Colonic mucosa (tissue), 4 donors: ENCODE data around the gene ABI1. TPM values are rescaled to one million over a fixed set of nuclear protein-coding genes. Genes with fewer than 3 reads are reported as not detected.

Experiments used
- DNase-seq: peaks from one replicate; pipeline ENCODE4 v3.0.0-alpha.2; 2020
- H3K27ac ChIP-seq: fragments of 200-600 bp; one replicate; pipeline ENCODE4 v1.8.0; 2021
- H3K27me3 ChIP-seq: fragments of 200-600 bp; one replicate; pipeline ENCODE4 v1.8.0; 2021
- H3K36me3 ChIP-seq: fragments of 200-600 bp; one replicate; pipeline ENCODE4 v1.8.0; 2021
- H3K4me1 ChIP-seq: fragments of 200-600 bp; one replicate; pipeline ENCODE4 v1.8.0; 2021; ENCODE audit warnings: mild to moderate bottlenecking
- H3K4me3 ChIP-seq: fragments of 200-600 bp; one replicate; pipeline ENCODE4 v1.8.0; 2021
- H3K9ac ChIP-seq, 2 donors: one replicate each; pipeline ENCODE4 v1.7.0; 2013; ENCODE audit warnings: control low read depth in 2 of 2, low read depth in 2 of 2, low read length in 2 of 2
- H3K9me3 ChIP-seq: fragments of 200-600 bp; one replicate; pipeline ENCODE4 v1.8.0; 2021
- intact Hi-C: fragments of 100-400 bp; cut with DNase I; formaldehyde crosslinking; loops from one replicate; pipeline ENCODE4 v1.14.1; 2022
- total RNA-seq, 2 donors: library from RNA; stranded (reverse); fragmentation: NEBNext Ultra II Directional in 1 of 2; extraction: Animal tissue kit (Norgen Biotek cat#: 25700) in 1 of 2; gene quantifications; one replicate each; pipeline ENCODE4 v1.2.1, GENCODE V29; 2021
- TF ChIP-seq, protein P1 (sequence below): fragments of 200-600 bp; IDR thresholded peaks from one replicate; pipeline ENCODE4 v1.8.0; 2022; ENCODE audit warnings: antibody characterized with exemption, mild to moderate bottlenecking
- donor health status: healthy.
- donor health status: DM: no; HTN: no; CAD: no.
- donor health status: DM: no; HTN: no; CAD: no.

ABI1 gene
- total RNA-seq, 2 donors from 2014 or later: 45.6 to 65.3 TPM

DNA sequence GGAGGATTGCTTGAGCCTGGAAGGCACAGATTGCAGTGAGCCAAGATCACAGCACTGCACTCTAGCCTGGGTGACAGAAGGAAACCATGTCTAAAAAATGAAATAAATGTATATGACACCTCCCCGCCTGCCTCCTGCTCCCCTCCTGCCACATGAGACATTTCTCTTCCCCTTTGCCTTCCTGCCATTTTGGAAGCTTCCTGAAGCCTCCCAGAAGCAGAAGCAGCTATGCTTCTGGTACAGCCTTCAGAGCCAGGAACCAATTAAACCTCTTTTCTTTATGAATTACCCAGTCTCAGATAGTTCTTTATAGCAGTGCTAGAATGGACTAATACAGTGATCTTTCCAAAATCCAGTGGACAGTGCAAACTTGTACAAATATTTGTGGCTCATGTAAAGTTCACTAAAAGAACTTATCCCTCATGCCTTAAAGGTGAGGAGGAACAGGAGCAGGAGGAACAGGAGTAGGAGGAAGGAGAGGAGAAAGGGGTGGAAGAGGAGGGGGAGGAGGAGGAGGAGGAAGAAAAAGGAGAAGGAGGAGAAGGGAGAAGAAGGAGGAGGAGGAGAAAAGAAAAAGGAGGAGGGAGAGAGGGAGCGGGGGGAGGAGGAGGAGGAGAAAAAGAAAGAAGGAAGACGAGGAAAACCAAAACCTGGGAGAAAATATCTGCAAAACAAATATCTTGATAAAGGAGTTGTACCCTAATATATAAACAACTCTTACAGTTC is 2.8 kb upstream of the ABI1 start:
- H3K9ac ChIP-seq: no peak overlapping the region
- no peak overlapping the region for H3K4me3 ChIP-seq
- H3K36me3 ChIP-seq: no peaks in the 10 kb centered on the region
- peaks cover 6% of the 10 kb centered on the region for H3K4me1 ChIP-seq
- no peaks in the 10 kb centered on the region for H3K27me3 ChIP-seq
- TF ChIP-seq, protein P1, sequence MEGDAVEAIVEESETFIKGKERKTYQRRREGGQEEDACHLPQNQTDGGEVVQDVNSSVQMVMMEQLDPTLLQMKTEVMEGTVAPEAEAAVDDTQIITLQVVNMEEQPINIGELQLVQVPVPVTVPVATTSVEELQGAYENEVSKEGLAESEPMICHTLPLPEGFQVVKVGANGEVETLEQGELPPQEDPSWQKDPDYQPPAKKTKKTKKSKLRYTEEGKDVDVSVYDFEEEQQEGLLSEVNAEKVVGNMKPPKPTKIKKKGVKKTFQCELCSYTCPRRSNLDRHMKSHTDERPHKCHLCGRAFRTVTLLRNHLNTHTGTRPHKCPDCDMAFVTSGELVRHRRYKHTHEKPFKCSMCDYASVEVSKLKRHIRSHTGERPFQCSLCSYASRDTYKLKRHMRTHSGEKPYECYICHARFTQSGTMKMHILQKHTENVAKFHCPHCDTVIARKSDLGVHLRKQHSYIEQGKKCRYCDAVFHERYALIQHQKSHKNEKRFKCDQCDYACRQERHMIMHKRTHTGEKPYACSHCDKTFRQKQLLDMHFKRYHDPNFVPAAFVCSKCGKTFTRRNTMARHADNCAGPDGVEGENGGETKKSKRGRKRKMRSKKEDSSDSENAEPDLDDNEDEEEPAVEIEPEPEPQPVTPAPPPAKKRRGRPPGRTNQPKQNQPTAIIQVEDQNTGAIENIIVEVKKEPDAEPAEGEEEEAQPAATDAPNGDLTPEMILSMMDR: no peak
- H3K9me3 ChIP-seq: no peaks in the 10 kb centered on the region
- no peak overlapping the region for H3K27ac ChIP-seq
- intact Hi-C loops: no loop called here
- DNase-seq: no peak

DNA sequence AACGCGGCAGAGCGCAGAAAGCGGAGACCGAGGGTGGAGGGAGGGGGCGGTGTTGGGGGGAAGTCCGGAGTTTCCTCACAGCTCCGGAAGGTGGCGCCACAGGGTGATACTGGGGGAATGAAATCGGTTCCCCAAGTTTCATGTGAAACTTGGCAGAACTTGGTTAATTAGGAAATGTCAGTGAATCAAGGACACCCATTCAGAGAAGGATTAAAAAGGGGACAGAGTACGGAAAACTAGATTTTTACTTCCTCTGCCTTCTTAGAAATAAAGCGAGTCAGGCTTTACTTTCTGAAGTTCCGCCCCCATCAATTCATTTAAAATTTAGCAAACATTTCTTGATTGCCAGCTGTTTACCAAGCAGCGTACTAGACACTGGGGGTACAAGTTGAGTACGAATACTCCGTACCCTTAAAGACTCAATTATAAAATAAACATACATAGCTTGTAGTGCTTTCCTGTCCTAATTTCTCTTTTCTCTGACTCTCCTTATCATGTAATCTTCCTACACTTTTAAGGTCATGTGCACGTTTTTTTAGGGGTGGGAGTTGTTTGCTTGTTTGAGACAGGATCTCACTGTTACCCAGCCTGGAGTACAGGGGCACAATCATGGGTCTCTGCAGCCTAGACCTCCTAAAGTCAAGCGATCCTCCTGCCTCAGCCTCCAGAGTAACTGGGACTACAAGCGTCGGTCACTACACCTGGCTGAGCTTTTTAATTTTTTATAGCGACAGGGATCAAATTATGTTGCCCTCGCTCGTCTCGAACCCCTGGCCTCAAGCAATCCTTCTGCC is 644 bp upstream of the ABI1 start:
- no peak for DNase-seq
- no peak overlapping the region for H3K27ac ChIP-seq
- H3K36me3 ChIP-seq: no peaks in the 10 kb centered on the region
- no peaks in the 10 kb centered on the region for H3K9me3 ChIP-seq
- H3K4me1 ChIP-seq: peaks cover 14% of the 10 kb centered on the region
- H3K9ac ChIP-seq: peak overlapping the region; percentile 34 to 56
- no peaks in the 10 kb centered on the region for H3K27me3 ChIP-seq
- peak overlapping the region; percentile 14 for H3K4me3 ChIP-seq
- intact Hi-C loops: no loop called here
- TF ChIP-seq, protein P1: peak; percentile 79

DNA sequence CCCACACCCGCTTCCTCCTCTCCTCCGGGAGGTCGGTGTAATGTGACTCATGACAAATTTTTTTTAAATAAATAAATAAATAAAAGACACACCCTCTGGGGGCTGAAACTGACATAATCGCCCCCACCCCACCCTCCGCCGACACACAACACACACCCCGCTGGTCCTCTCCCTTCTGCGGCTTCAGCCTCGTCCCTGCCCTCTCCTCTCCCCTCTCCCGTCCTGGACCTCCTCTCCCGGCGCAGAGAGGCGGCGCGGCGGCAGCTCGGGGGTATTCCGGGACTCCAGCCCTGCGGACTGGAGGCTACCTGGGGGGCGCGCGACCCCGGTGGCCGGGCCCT is 686 bp downstream of the ABI1 start:
- TF ChIP-seq, protein P1: no peak
- Histone ChIP-seq H3K9ac (peak overlapping the region; percentile 95 to 97), H3K4me1 (peaks cover 14% of the 10 kb centered on the region), H3K36me3 (no peaks in the 10 kb centered on the region), H3K27me3 (no peaks in the 10 kb centered on the region), H3K4me3 (peak overlapping the region; percentile 93), H3K27ac (peak overlapping the region; percentile 100), H3K9me3 (no peaks in the 10 kb centered on the region)
- intact Hi-C loops: no loop called here
- DNase-seq: peak; percentile 66

DNA sequence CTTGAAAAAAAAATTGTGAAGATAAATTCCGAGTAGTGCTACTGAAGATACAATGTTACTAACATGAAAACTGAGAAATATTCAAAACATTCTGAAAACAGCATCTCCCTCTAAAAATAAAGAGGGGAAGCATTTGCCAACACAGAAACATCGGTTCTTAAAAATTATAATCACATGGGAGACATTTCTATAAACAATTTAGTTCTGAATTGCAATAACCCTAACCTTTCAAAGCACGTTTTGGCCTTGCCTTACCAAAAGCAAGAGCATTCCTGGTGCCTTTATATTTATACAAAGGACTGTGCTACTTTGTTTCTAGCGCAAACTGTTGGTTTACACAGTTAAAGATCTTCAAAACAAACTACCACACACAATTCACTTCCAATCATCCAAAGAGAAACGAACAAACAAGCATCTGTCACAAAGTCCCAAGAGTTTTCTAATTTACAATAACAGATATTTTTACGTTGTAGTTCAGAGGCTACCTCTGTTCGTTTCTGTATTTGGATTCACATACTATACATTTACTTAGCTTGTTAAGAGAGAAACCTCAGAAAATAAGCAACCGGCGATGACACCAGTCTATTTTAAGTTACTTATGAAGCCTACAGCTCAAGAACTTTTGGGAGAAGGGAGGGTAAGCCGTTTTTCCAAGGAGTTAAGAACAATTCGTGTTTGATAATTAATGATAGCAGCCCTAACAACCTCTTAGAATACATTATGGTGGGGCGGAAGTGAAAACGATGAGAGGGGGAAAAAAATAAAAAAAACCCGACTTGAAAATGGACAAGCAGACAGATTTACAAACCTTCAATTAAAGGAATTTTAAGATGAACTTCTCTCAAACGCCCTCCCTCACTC is 1.3 kb downstream of the ABI1 start:
- H3K27ac ChIP-seq: peak overlapping the region; percentile 100
- no peaks in the 10 kb centered on the region for H3K36me3 ChIP-seq
- peak overlapping the region; percentile 93 for H3K4me3 ChIP-seq
- TF ChIP-seq, protein P1: no peak
- peak overlapping the region; percentile 95 to 97 for H3K9ac ChIP-seq
- no peak for DNase-seq
- intact Hi-C loops: loop anchor here (5.0 kb wide), 1 partner anchor 132 kb away; no protein-coding TSS in a partner anchor
- H3K4me1 ChIP-seq: peaks cover 14% of the 10 kb centered on the region
- H3K27me3 ChIP-seq: no peaks in the 10 kb centered on the region
- H3K9me3 ChIP-seq: no peaks in the 10 kb centered on the region

DNA sequence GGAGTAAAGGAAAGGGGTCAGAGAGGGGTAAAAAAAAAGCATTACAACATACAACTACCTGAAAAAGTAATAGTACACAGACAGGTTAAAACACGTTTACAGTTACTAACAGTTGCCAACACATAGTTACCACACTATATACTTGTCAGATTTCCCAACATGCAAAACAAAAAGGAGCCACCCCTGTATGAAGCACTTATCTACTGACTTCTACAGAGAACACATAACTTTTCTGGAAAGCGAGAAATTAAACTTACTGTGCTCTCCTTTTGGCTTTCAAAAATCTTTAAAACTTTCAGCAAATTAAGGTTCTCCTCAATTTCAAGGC is 2.1 kb downstream of the ABI1 start:
- no peaks in the 10 kb centered on the region for H3K27me3 ChIP-seq
- no peak for DNase-seq
- peak overlapping the region in 1 of 2 donors; percentile 40 for H3K9ac ChIP-seq
- no peaks in the 10 kb centered on the region for H3K9me3 ChIP-seq
- no peaks in the 10 kb centered on the region for H3K36me3 ChIP-seq
- H3K4me3 ChIP-seq: peak overlapping the region; percentile 93
- peak overlapping the region; percentile 100 for H3K27ac ChIP-seq
- peaks cover 14% of the 10 kb centered on the region for H3K4me1 ChIP-seq
- TF ChIP-seq, protein P1: no peak
- intact Hi-C loops: loop anchor here (5.0 kb wide), 1 partner anchor 131 kb away; no protein-coding TSS in a partner anchor
